Mesodermal cell (in vitro differentiated cells): ENCODE measurements around the gene RAB26.

ENCODE experiments used
- H3K27ac ChIP-seq: 2 replicates; pipeline ENCODE4 v1.7.0; 2013; ENCODE audit warnings: mild to moderate bottlenecking, low read depth, low read length, moderate library complexity; ENCODE audit not compliant: severe bottlenecking
- H3K36me3 ChIP-seq: 2 replicates; pipeline ENCODE4 v1.7.1; 2013; ENCODE audit warnings: mild to moderate bottlenecking, low read length, moderate library complexity; ENCODE audit not compliant: control insufficient read depth, insufficient read depth
- H3K4me1 ChIP-seq: one replicate; pipeline ENCODE4 v1.7.1; 2013; ENCODE audit warnings: mild to moderate bottlenecking, low read length; ENCODE audit not compliant: insufficient read depth, control insufficient read depth, poor library complexity, severe bottlenecking
- H3K4me3 ChIP-seq: 2 replicates; pipeline ENCODE4 v1.7.0; 2013; ENCODE audit warnings: low read length, control low read depth, mild to moderate bottlenecking; ENCODE audit not compliant: insufficient read depth, poor library complexity, severe bottlenecking; ENCODE audit errors: extremely low read depth
- H3K9me3 ChIP-seq: 2 replicates; pipeline ENCODE4 v1.7.1; 2013; ENCODE audit warnings: mild to moderate bottlenecking, low read length, moderate library complexity; ENCODE audit not compliant: control insufficient read depth
- WGBS, 2 experiments: methylation state at CpG; one replicate each; pipeline ENCODE4 v1.1.5; 2013; ENCODE audit warnings: missing lambda C conversion rate in 2 of 2; ENCODE audit not compliant: insufficient coverage in 2 of 2; 5-methylcytosine and 5-hydroxymethylcytosine counted together

The RAB26 gene

DNA sequence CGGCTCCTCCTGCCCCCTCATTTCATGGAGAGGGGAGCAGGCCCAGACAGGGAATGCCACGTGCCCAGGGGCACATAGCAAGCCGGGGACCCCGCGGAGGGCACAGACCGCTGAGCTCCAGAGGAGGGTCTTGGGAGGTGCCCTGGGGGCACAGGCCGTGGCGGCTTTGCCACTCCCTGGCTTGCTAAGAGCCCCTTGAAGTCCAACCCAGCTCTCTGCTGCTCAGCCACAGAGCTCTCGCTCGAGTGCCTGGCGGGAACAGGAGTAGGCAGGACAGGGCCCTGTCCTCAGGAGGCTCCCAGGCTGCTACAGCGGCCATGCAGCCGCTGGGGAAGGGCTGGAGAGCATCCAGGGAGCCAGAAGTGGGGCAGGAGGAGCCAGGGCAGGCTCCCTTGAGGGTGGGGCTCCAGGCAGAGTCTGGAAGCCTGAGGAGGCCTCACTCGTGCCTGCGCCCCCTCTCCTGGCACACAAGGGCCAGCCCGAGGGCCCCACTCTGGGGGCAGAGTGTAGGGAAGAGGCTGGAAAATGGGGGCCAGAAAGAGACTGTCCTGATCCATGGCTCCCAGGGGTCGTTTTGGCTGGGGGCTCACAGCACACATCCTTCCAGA, 4.4 kb upstream of the RAB26 start:
- H3K36me3 ChIP-seq: no peaks in the 10 kb centered on the region
- H3K4me3 ChIP-seq: no peak overlapping the region
- H3K4me1 ChIP-seq: peaks cover 5% of the 10 kb centered on the region
- H3K27ac ChIP-seq: no peak overlapping the region
- 86 to 92% methylated on average over 13 to 17 of the region's 17 CpGs for WGBS, 2 experiments
- H3K9me3 ChIP-seq: no peaks in the 10 kb centered on the region

DNA sequence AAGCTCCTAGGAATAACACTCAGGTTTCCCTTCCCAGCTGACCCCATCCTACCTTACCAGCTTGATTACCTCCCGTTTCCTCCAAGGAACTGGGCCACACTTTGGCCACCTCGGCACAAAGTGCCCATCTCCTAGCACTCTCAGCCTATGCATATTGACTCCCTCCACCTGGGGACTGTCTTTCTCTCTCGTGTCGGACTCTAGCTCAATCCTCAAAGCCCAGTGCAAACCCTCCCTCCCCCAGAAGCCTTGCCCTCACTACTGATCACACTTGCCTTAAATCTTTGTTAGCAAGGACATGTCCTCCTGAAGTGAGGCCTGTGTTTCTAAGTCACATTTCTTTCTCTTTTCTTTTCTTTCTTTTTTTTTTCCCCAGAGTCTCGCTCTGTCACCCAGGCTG, 2.6 kb upstream of the RAB26 start:
- H3K36me3 ChIP-seq: no peaks in the 10 kb centered on the region
- H3K9me3 ChIP-seq: no peaks in the 10 kb centered on the region
- no peak overlapping the region for H3K27ac ChIP-seq
- H3K4me1 ChIP-seq: peaks cover 19% of the 10 kb centered on the region
- no peak overlapping the region for H3K4me3 ChIP-seq
- 73 to 85% methylated on average over 5 of the region's 5 CpGs for WGBS, 2 experiments

DNA sequence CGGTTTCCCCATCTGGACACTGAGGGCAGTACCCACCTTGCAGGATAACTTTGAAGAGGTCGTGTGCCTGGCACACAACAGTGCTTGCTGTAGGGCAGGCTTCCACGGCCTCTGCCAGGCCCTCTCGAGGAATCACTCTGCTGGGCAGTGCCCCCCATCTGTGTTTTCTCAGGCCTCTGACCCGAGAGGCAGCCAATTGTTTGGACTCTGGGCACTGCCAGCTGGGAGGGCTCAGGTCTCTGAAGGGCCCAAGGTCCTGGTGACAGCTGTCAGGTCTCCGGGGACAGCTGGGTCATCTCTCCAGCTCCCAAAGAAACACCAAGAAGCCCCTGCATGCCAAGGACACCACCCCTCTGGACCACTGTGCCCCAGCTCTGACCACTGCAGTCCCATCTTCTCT, 1.0 kb upstream of the RAB26 start:
- no peak overlapping the region for H3K27ac ChIP-seq

DNA sequence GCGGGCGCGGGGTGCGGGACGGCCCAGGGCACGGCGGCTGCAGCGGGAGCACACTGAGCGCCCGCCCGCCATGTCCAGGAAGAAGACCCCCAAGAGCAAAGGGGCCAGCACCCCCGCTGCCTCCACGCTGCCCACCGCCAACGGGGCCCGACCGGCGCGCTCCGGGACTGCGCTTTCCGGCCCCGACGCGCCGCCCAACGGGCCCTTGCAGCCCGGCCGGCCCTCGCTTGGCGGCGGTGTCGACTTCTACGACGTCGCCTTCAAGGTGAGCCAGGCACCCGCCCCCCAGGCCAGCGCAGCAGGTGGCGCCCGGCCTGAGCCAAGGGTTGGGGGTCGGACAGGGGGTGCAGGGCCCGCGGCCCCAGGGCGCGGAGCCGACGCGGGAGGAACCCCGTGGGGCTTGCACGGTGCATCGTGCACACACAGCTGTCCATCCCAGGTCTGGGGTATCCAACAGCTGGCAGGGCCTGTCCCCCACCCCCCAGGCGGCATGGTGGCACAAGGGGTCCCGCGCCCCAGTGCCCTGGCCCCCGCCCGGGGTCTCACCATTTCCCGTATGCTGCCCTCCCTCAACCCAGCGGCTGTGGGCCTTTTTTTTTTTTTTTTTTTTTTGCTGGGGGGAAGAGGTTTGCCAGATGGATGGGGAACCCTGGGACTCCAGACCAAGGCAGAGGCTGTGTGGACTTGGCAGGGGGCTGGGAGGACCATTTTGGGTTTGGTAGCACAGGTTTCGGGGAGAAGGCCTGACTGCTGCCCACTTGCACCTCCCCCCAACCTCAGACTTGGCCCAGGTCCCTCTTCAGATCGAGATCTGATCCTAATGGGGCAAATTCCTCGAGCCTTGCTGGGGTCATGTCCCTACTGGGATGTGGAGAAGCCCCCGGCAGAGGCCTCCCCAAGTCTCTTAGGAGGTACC, 547 bp downstream of the RAB26 start:
- H3K4me1 ChIP-seq: peaks cover 41% of the 10 kb centered on the region
- 2% methylated on average over 47 to 55 of the region's 62 CpGs for WGBS, 2 experiments
- H3K27ac ChIP-seq: no peak overlapping the region
- peaks cover 26% of the 10 kb centered on the region for H3K36me3 ChIP-seq
- no peaks in the 10 kb centered on the region for H3K9me3 ChIP-seq
- H3K4me3 ChIP-seq: peak overlapping the region; percentile 39

More for the DNA sequence above, 1.0 kb upstream of the RAB26 start:
- 94 to 98% methylated on average over 5 of the region's 6 CpGs for WGBS, 2 experiments
- H3K36me3 ChIP-seq: peaks cover 10% of the 10 kb centered on the region
- no peaks in the 10 kb centered on the region for H3K9me3 ChIP-seq
- H3K4me1 ChIP-seq: peaks cover 31% of the 10 kb centered on the region
- no peak overlapping the region for H3K4me3 ChIP-seq

DNA sequence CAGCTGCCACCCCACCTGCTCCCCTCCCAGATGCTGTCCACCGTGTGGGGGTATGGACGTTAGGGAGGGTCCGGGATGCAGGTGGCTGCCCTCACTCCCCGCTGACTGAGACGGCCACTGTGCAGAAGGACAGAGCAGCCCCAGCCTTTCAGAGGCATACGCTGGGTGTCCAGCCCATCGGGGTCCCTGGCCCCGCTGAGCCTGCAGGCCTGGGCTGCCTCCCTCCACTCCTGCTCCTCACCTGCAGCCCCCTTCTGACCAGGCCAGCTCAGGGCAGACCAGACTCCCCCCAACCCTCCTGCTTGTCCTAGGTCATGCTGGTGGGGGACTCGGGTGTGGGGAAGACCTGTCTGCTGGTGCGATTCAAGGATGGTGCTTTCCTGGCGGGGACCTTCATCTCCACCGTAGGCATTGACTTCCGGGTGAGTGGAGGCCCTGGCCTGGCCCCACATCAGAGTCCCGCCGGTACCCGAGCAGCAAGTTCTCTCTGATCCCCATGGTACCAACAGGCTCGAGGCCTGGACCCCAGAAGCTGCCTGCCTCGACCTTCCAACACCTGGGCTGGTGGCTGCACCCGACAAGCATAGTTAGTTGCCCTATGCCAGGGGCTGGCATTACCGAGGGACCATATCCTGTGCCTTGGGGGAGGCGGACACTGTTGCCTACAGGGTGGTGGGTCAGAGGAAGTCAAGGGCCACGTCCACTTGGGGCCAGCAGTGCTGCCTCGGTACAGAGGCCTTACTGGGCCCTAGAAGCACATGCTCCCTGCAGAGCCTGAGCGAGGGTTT, 1.4 kb downstream of the RAB26 start:
- Histone ChIP-seq H3K4me1 (peaks cover 41% of the 10 kb centered on the region), H3K9me3 (no peaks in the 10 kb centered on the region), H3K27ac (no peak overlapping the region), H3K4me3 (no peak overlapping the region), H3K36me3 (peaks cover 33% of the 10 kb centered on the region)
- 24 to 27% methylated on average over 22 to 24 of the region's 24 CpGs for WGBS, 2 experiments

DNA sequence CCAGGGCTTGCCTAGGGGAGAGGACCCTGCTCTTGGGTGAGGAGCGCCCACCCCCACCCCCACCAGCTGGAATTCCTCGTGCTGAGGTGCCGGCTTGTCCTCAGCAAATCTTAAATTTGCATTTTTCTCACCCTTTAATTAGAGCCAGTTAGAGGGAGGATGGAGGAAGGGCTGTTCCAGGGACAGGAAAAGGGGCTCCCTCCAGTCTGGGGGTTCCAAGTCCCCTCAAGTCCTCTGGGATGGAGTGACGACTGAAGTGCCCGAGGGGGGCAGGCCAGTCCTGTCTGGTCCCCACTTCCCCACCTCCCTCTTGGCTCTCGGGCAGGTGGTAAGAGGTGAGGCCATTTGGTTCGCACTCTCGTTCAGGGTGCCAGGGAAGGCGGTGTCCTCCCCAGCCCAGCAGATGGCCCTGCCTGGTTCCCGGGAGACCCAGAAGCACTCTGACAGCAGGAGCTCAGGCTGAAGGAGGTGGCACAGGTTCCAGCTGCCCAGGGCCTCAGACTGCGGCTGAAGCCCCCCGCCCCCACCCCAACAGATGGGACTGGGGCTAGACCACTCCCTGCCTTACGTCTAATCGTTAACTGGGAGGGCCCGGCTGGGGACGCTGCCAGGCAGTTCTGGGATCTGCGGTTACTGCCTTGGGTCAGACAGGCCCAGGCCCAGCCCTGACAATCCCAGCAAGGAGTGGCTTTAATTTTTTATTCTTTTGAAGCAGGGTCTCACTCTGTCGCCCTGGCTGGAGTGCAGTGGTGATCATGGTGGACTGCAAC, 2.2 kb downstream of the RAB26 start:
- H3K27ac ChIP-seq: no peak overlapping the region
- peaks cover 33% of the 10 kb centered on the region for H3K36me3 ChIP-seq
- no peaks in the 10 kb centered on the region for H3K9me3 ChIP-seq
- H3K4me3 ChIP-seq: no peak overlapping the region
- peaks cover 41% of the 10 kb centered on the region for H3K4me1 ChIP-seq
- 19 to 21% methylated on average over 6 of the region's 18 CpGs for WGBS, 2 experiments

DNA sequence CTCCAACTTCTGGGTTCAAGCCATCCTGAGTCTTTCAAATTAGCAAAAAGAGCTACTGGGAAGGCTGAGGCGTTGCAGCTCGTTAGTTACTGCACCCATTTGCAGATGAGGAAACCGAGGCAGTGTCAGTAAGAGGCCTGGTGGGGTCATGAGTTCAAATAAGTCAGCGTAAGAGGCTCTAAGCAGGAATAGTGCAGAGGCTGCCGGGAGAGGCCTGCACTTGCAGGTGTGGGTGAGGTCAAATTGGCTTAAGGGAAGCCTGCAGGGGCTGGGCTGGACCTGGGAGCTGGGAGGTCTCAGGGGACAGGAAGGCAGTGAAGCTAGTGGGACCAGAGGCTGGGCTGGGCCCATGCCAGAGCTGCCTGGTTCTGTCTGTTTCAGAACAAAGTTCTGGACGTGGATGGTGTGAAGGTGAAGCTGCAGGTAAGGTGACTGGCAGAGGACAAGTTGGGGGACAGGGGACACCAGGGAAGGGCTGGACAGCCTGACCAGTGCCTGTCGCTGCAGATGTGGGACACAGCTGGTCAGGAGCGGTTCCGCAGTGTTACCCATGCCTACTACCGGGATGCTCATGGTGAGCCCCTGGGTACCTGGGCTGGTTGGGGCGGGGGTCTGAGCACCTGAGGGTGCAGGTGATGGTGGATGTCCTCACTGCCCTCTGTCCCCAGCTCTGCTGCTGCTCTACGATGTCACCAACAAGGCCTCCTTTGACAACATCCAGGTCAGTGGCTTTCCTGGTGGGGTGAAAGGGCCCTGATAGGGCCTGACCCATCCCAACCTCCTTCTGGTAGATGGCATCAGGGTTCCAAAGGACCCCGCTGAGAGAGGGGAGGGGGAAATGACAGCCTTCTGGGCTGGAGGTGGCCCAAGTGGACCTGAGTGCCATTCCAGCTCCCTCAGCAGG, 3.0 kb downstream of the RAB26 start:
- Histone ChIP-seq H3K27ac (no peak overlapping the region), H3K9me3 (no peaks in the 10 kb centered on the region), H3K4me1 (peaks cover 41% of the 10 kb centered on the region), H3K4me3 (no peak overlapping the region), H3K36me3 (peaks cover 33% of the 10 kb centered on the region)
- WGBS, 2 experiments: 67 to 68% methylated on average over 12 of the region's 13 CpGs

DNA sequence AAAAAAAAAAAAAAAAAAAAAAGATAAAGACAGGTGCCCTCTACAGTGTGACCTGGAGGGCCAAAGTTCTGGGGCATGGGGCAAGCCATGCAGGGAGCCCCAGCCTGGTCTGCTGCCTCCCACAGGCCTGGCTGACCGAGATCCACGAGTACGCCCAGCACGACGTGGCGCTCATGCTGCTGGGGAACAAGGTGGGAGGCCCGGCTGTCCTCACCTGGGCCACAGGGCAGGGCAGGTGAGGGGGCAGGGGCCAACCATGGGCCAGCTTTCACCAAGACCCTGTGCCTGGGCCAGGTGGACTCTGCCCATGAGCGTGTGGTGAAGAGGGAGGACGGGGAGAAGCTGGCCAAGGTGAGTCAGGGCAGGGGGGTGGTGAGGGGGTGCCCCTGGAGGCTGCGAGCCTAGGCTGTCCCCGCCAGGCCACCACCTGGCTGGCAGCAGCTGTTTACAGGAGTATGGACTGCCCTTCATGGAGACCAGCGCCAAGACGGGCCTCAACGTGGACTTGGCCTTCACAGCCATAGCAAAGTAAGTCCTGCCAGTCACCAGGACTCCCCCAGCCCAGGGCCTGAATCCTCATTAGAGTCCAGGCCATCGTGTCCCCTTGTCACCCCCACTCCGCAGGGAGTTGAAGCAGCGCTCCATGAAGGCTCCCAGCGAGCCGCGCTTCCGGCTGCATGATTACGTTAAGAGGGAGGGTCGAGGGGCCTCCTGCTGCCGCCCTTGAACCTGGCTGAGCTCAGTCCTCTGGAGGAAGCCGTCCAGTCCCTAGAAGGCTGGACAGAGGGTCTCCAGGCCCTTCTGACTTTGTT, 4.5 kb downstream of the RAB26 start:
- Histone ChIP-seq H3K27ac (peak overlapping the region; percentile 16), H3K36me3 (peaks cover 36% of the 10 kb centered on the region), H3K4me1 (peaks cover 51% of the 10 kb centered on the region), H3K9me3 (no peaks in the 10 kb centered on the region), H3K4me3 (peak overlapping the region; percentile 67)
- WGBS, 2 experiments: 43 to 47% methylated on average over 24 of the region's 25 CpGs

DNA sequence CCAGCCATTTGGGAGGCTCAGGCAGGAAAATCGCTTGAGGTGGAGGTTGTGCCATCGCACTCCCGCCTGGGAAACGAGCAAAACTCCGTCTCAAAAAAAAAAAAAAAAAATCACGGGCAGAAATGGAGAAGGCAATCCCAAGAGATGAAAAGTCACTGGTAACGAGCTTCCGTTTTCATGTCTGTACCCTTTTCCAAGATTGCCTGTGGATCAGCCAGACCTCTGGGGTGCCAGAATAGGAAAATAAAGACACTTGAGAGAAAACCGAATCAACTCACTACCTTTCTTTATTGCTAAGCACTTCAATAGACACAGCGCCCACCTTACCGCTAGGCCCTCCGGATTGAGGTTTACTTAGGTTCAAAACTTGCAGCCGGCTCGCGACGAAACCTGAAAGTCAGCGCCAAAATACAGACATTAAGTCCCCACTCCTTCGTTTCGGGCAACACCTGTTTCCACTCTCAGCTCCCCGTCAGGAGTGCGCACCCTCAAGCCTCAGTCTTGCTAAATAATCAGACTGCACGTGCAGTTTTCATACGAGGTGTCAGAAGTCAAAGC, 6.2 kb downstream of the RAB26 start:
- H3K36me3 ChIP-seq: peaks cover 41% of the 10 kb centered on the region
- peak overlapping the region; percentile 67 for H3K4me3 ChIP-seq
- no peak overlapping the region for H3K27ac ChIP-seq
- 1% methylated on average over 21 to 22 of the region's 23 CpGs for WGBS, 2 experiments
- peaks cover 58% of the 10 kb centered on the region for H3K4me1 ChIP-seq
- H3K9me3 ChIP-seq: no peaks in the 10 kb centered on the region
